Natural killer cell (primary cell): ENCODE results near the gene CEP164. TPM values are rescaled to one million over a fixed set of nuclear protein-coding genes. Genes with fewer than 3 reads are reported as not detected.

ENCODE experiments used
- ATAC-seq, 3 donors: fragments of 150-1000 bp in 2 of 3; fragments of 200-7000 bp in 1 of 3; cut with Tn5 transposase; 1 replicate in 1 of 3; 2 replicates in 2 of 3; pipeline ENCODE4 v1.10.0; 2021; ENCODE audit warnings: mild to moderate bottlenecking in 2 of 3, moderate library complexity in 2 of 3
- DNase-seq, 2 donors: peaks; one replicate each; pipeline versions ENCODE4 v3.0.0 to v3.0.0-alpha.2; 2013 to 2021; ENCODE audit warnings: mixed read lengths in 1 of 2
- H3K27ac ChIP-seq: one replicate; pipeline ENCODE4 v1.5.1; 2013; ENCODE audit warnings: mild to moderate bottlenecking, low read length
- H3K27me3 ChIP-seq: one replicate; pipeline ENCODE4 v1.6.1; 2013; ENCODE audit warnings: low read length; ENCODE audit not compliant: control insufficient read depth, insufficient read depth
- H3K36me3 ChIP-seq: one replicate; pipeline ENCODE4 v1.6.1; 2013; ENCODE audit warnings: low read length; ENCODE audit not compliant: control insufficient read depth, insufficient read depth
- H3K4me1 ChIP-seq: one replicate; pipeline ENCODE4 v1.6.1; 2013; ENCODE audit warnings: low read length; ENCODE audit not compliant: control insufficient read depth, insufficient read depth
- H3K4me3 ChIP-seq: one replicate; pipeline ENCODE4 v1.5.1; 2013; ENCODE audit warnings: low read length
- H3K9me3 ChIP-seq: one replicate; pipeline ENCODE4 v1.6.1; 2013; ENCODE audit warnings: low read length; ENCODE audit not compliant: control insufficient read depth, insufficient read depth
- H3K27ac Mint-ChIP-seq, 2 donors: one replicate each; pipeline ENCODE4 v1.8.0; 2022; ENCODE audit warnings: mild to moderate bottlenecking in 2 of 2, mixed read lengths in 2 of 2, moderate library complexity in 1 of 2
- H3K27me3 Mint-ChIP-seq, 2 donors: one replicate each; pipeline ENCODE4 v1.8.0; 2022; ENCODE audit warnings: low read depth in 2 of 2, mixed read lengths in 2 of 2
- H3K36me3 Mint-ChIP-seq: one replicate; pipeline ENCODE4 v1.8.0; 2022; ENCODE audit warnings: mixed read lengths
- H3K4me1 Mint-ChIP-seq, 2 donors: one replicate each; pipeline ENCODE4 v1.8.0; 2022; ENCODE audit warnings: mixed read lengths in 2 of 2
- H3K4me3 Mint-ChIP-seq: one replicate; pipeline ENCODE4 v1.8.0; 2022; ENCODE audit warnings: mild to moderate bottlenecking, moderate library complexity, mixed read lengths
- H3K9me3 Mint-ChIP-seq, 2 donors: one replicate each; pipeline ENCODE4 v1.8.0; 2022; ENCODE audit warnings: mixed read lengths in 2 of 2
- CTCF ChIP-seq: fragments of 200-600 bp; IDR thresholded peaks from one replicate; pipeline ENCODE4 v1.8.0; 2022; ENCODE audit warnings: antibody characterized with exemption
- WGBS: methylation state at CpG from one replicate; pipeline ENCODE4 v1.1.7; 2013; ENCODE audit warnings: missing lambda C conversion rate; ENCODE audit not compliant: insufficient coverage; 5-methylcytosine and 5-hydroxymethylcytosine counted together
- intact Hi-C: fragments of 100-400 bp; cut with micrococcal nuclease; formaldehyde crosslinking; loops from one replicate; pipeline ENCODE4 v1.14.2; 2022
- total RNA-seq, 4 donors: library from RNA; stranded (reverse); fragments of 120-200 nt in 1 of 4; gene quantifications; one replicate each; pipeline versions ENCODE4 v1.2.3 to v1.2.4, GENCODE V29; 2013 to 2022

The CEP164 gene
- total RNA-seq, 3 donors from 2014 or later (not counting 1 experiment from before 2014, with no cell fraction given), result 45.6 to 49.9 (median 49.8) TPM

DNA sequence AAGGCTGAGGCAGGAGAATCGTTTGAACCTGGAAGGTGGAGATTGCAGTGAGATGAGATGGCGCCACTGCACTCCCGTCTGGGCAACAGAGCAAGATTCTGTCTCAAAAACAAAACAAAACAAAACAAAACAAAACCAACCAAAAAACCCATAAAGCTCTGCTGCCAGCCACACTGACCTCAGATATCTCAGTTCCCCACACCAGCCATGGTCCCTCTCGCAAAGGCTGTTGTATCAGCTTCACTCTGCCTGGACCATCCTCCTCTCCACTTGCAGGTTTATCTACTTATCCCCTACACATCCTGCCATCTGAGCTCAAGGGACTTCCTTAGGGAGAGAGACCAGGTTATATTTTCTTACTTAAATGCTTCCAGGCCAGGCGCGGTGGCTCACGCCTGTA is 25.4 kb upstream of the CEP164 start:
- intact Hi-C loops, result no loop called here
- no peak overlapping the region for H3K27ac ChIP-seq
- H3K27ac Mint-ChIP-seq, result no peak overlapping the region
- TF ChIP-seq CTCF, result no peak
- no peaks in the 10 kb centered on the region for H3K36me3 Mint-ChIP-seq
- WGBS, result 74% methylated on average over 6 of the region's 7 CpGs
- H3K4me3 Mint-ChIP-seq, result no peak overlapping the region
- H3K4me1 Mint-ChIP-seq, result no peaks in the 10 kb centered on the region
- H3K27me3 ChIP-seq, result no peaks in the 10 kb centered on the region
- peaks cover 0 to 3% of the 10 kb centered on the region in 2 donors for H3K27me3 Mint-ChIP-seq
- no peaks in the 10 kb centered on the region for H3K36me3 ChIP-seq
- no peaks in the 10 kb centered on the region for H3K9me3 Mint-ChIP-seq
- no peaks in the 10 kb centered on the region for H3K4me1 ChIP-seq
- no peaks in the 10 kb centered on the region for H3K9me3 ChIP-seq
- ATAC-seq, result no peak
- DNase-seq, result no peak
- H3K4me3 ChIP-seq, result no peak overlapping the region

- Mint-ChIP-seq H3K4me3 (no peak overlapping the region), H3K27me3 (peaks cover 0 to 5% of the 10 kb centered on the region in 2 donors), H3K9me3 (no peaks in the 10 kb centered on the region), H3K4me1 (no peaks in the 10 kb centered on the region), H3K27ac (no peak overlapping the region), H3K36me3 (no peaks in the 10 kb centered on the region)
- Histone ChIP-seq H3K4me1 (no peaks in the 10 kb centered on the region), H3K4me3 (no peak overlapping the region), H3K9me3 (no peaks in the 10 kb centered on the region), H3K27ac (no peak overlapping the region), H3K27me3 (no peaks in the 10 kb centered on the region), H3K36me3 (no peaks in the 10 kb centered on the region)
- intact Hi-C loops, result no loop called here
- ATAC-seq (no peak), DNase-seq (no peak)
- no peak for TF ChIP-seq CTCF
- WGBS, result 78% methylated on average over 4 of the region's 4 CpGs
Observed at GRCh38 chr11:117303101-117303500, 24.6 kb upstream of the CEP164 start.

DNA sequence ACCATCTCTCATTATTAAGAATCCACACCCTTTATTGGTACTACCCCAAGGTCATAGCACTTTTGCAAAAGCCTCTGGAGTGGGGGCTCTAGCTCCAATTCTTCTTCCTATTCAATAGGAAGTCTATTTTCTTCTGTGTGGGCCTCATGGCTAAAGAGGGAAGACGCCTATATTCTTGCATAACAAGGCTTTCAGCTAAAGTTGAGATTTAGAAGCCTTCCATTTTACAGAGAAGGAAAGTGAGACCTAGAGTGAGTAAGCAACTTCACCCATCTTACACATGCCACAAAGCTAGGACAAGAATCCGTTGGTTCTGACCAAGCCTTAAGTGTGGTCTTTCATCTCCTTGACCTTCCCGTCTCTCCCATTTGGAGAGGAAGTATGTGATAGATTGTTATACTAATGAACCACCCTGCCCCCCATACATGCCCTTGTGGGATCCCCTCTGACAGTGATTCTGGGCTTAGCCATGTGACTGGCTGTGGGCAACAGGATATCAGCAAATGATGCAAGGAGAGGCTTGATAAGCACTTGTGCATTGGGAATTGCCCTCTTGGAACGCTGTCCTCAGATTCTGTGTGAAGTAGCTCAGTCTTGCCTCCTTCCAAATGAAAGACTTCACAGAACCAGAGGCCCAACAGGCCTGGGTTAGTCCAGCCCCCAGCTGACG is 23.9 kb upstream of the CEP164 start:
- H3K27ac Mint-ChIP-seq, result no peak overlapping the region
- no peaks in the 10 kb centered on the region for H3K36me3 Mint-ChIP-seq

More for the DNA sequence above, 23.9 kb upstream of the CEP164 start:
- ATAC-seq (no peak), DNase-seq (no peak)
- Histone ChIP-seq H3K27me3 (no peaks in the 10 kb centered on the region), H3K27ac (no peak overlapping the region), H3K36me3 (no peaks in the 10 kb centered on the region), H3K9me3 (no peaks in the 10 kb centered on the region), H3K4me3 (no peak overlapping the region), H3K4me1 (no peaks in the 10 kb centered on the region)
- WGBS, result 80% methylated on average over 2 of the region's 5 CpGs
- peaks cover under 1 to 7% of the 10 kb centered on the region in 2 donors for H3K27me3 Mint-ChIP-seq
- intact Hi-C loops, result no loop called here
- H3K4me3 Mint-ChIP-seq, result no peak overlapping the region
- no peak for TF ChIP-seq CTCF
- H3K9me3 Mint-ChIP-seq, result no peaks in the 10 kb centered on the region
- no peaks in the 10 kb centered on the region for H3K4me1 Mint-ChIP-seq
